CD4-positive, alpha-beta T cell treated with Interleukin-1 beta for 1 hour (primary cell): Measurements from ENCODE around the gene PPP2R3B.

Experiments used
- DNase-seq, 2 donors: peaks; one replicate each; pipeline ENCODE4 v3.0.0-alpha.2; 2020 to 2022

PPP2R3B gene

DNA sequence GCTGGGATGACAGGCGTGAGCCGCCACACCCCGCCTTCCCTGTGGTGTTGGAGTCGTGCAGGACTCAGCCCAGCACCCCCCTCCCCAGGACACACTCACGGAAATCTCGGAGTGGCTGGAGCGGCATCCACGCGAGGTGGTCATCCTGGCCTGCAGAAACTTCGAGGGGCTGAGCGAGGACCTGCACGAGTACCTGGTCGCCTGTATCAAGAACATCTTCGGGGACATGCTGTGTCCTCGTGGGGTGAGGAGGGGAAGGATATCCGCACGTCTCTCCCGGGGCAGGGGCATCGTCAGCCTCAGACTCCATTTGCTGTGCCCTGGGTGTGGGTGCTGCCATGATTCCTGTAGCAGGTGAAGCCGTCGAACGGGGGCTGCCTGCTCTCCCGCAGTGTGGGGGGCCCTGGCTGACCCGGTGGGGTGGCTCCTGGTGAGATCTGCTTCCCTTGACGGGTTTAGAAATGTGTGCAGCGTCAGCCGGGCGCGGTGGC lies 95.3 kb downstream of the PPP2R3B start:
- no peak for DNase-seq

DNA sequence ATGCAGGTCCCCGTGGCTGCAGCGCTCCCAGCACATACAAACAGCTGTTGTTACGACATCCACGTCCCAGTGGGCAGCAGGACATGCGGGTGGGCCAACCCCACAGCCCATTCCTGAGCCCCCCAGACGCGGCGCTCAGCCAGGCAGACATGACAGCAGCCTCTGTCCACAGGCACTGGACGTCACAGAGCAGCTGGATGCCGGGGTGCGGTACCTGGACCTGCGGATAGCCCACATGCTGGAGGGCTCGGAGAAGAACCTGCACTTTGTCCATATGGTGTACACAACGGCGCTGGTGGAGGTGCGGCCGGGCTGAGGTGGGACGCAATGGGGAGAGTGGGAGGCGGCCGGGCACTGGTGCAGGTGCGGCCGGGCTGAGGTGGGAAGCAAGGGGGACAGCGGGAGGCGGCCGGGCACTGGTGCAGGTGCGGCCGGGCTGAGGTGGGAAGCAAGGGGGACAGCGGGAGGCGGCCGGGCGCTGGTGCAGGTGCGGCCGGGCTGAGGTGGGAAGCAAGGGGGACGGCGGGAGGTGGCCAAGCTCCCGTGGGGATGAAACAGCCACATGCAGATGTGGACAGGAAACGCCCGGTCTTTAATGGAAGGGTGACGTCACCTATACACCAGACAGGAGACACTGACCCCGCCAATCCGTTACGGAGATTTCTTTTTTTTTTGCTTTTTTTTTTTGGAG lies 96.1 kb downstream of the PPP2R3B start:
- DNase-seq = no peak

DNA sequence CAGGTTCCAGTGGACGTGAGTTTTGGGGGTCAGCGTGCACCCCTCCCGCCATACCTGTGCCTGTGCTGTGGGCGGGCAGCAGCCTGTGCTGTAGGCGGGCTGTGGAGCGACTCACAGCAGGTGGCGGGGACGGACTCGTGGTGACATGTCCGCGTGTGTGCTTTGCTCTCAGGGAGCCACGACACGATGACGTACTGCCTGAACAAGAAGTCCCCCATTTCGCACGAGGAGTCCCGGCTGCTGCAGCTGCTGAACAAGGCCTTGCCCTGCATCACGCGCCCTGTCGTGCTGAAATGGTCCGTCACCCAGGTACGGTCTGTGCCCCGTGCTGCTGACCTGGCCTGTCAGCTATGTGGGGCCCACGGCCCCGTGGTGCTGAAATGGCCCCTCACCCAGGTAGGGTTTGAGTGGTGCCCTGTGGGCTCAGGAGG lies 98.1 kb downstream of the PPP2R3B start:
- no peak for DNase-seq

DNA sequence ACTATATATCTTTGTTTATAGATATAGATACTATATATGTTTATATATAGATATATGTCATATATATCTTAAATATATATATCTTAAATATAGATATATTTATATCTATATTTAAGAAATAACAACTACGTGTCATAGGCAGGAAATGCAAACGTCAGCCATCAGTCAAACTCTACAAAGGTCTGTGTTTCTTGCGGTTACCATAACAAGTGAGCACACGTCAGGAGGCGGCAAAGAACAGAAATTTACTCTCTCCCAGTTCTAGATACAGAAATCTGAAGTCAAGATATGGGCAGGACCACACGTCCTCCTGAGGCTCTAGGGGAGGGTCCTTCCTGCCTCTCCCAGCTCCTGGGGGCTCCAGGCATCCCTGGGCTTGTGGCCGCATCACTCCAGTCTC lies 99.0 kb downstream of the PPP2R3B start:
- no peak for DNase-seq

DNA sequence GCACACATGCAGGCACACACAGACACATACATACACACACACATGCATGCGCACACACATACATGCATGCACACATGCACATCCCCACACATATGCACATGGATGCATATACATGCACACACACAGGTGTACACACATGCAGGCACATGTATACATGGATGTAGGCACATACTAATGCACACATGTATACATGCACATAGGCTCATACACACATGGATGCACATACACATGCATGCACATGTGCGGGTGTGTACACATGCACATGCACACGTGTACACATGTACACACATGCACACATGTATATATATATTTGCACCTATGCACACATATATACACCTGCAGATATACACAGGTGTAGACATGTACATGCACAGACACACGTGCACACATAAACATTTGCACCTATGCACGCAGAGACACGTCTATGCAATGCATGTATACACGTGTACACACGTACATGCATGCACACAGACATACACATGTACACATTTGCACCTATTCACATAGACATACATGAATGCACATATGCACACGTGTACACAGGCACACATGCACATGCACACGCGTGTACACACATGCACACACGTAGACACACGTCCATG lies 101.5 kb downstream of the PPP2R3B start:
- DNase-seq = no peak
